ENCODE data around the gene SDK1.

Gene SDK1

GRCh38 chr7:3911685-3912084 lies 610.6 kb downstream of the SDK1 start:
- no peak overlapping the region for H3K9ac ChIP-seq (ENCODE audit: low read depth, low read length)

GRCh38 chr7:3912291-3912690 lies 611.2 kb downstream of the SDK1 start:
- Histone ChIP-seq H3K9ac (ENCODE audit: low read depth, low read length) (no peak overlapping the region), H3K4me3 (ENCODE audit: low read depth in 1 of 2, low read length in 2 of 2) (no peak overlapping the region), H3K4me2 (ENCODE audit: insufficient read depth, low read length) (no peak overlapping the region), H3K4me1 (ENCODE audit: insufficient read depth, low read length) (no peaks in the 10 kb centered on the region), H2AFZ (ENCODE audit: low read depth, low read length) (no peak overlapping the region), H3K79me2 (ENCODE audit: insufficient read depth, low read length) (no peaks in the 10 kb centered on the region), H3K36me3 (ENCODE audit: insufficient read depth, low read length) (no peaks in the 10 kb centered on the region), H3K27me3 (ENCODE audit: insufficient read depth, low read length, poor library complexity) (peaks cover 4% of the 10 kb centered on the region), H3K9me3 (ENCODE audit: insufficient read depth, low read length, severe bottlenecking) (no peaks in the 10 kb centered on the region), H3K27ac (ENCODE audit: low read length) (no peak overlapping the region), H4K20me1 (ENCODE audit: insufficient read depth, low read length) (no peaks in the 10 kb centered on the region)
- DNase-seq (no peak), ATAC-seq (ENCODE audit: insufficient read depth, low read depth) (no peak)
- TF ChIP-seq EZH2 (IDR thresholded peaks at IDR 0.05; ENCODE audit: borderline replicate concordance, low read depth, low read length, severe bottlenecking) = no peak
- TF ChIP-seq CTCF (IDR thresholded peaks at IDR 0.05; ENCODE audit: borderline replicate concordance, extremely low read depth, low read length, poor library complexity, severe bottlenecking) = no peak

More at GRCh38 chr7:3911685-3912084, 610.6 kb downstream of the SDK1 start:
- H4K20me1 ChIP-seq (ENCODE audit: insufficient read depth, low read length) = no peaks in the 10 kb centered on the region
- no peak overlapping the region for H2AFZ ChIP-seq (ENCODE audit: low read depth, low read length)
- no peak overlapping the region for H3K4me2 ChIP-seq (ENCODE audit: insufficient read depth, low read length)
- no peak for ATAC-seq (ENCODE audit: insufficient read depth, low read depth)
- H3K4me1 ChIP-seq (ENCODE audit: insufficient read depth, low read length) = no peaks in the 10 kb centered on the region
- H3K79me2 ChIP-seq (ENCODE audit: insufficient read depth, low read length) = no peaks in the 10 kb centered on the region
- TF ChIP-seq CTCF (IDR thresholded peaks at IDR 0.05; ENCODE audit: borderline replicate concordance, extremely low read depth, low read length, poor library complexity, severe bottlenecking) (no peak), EZH2 (IDR thresholded peaks at IDR 0.05; ENCODE audit: borderline replicate concordance, low read depth, low read length, severe bottlenecking) (no peak)
- peaks cover 4% of the 10 kb centered on the region for H3K27me3 ChIP-seq (ENCODE audit: insufficient read depth, low read length, poor library complexity)
- no peak for DNase-seq
- H3K36me3 ChIP-seq (ENCODE audit: insufficient read depth, low read length) = no peaks in the 10 kb centered on the region
- no peak overlapping the region for H3K4me3 ChIP-seq (ENCODE audit: low read depth in 1 of 2, low read length in 2 of 2)
- H3K9me3 ChIP-seq (ENCODE audit: insufficient read depth, low read length, severe bottlenecking) = no peaks in the 10 kb centered on the region
- H3K27ac ChIP-seq (ENCODE audit: low read length) = no peak overlapping the region

GRCh38 chr7:3914051-3914775 lies 613.2 kb downstream of the SDK1 start:
- Histone ChIP-seq H3K27me3 (ENCODE audit: insufficient read depth, low read length, poor library complexity) (no peaks in the 10 kb centered on the region), H3K9me3 (ENCODE audit: insufficient read depth, low read length, severe bottlenecking) (no peaks in the 10 kb centered on the region), H3K9ac (ENCODE audit: low read depth, low read length) (no peak overlapping the region), H4K20me1 (ENCODE audit: insufficient read depth, low read length) (no peaks in the 10 kb centered on the region), H3K4me1 (ENCODE audit: insufficient read depth, low read length) (no peaks in the 10 kb centered on the region), H3K36me3 (ENCODE audit: insufficient read depth, low read length) (no peaks in the 10 kb centered on the region), H3K27ac (ENCODE audit: low read length) (no peak overlapping the region), H3K4me2 (ENCODE audit: insufficient read depth, low read length) (no peak overlapping the region), H3K4me3 (ENCODE audit: low read depth in 1 of 2, low read length in 2 of 2) (no peak overlapping the region), H3K79me2 (ENCODE audit: insufficient read depth, low read length) (no peaks in the 10 kb centered on the region), H2AFZ (ENCODE audit: low read depth, low read length) (no peak overlapping the region)
- TF ChIP-seq CTCF (IDR thresholded peaks at IDR 0.05; ENCODE audit: borderline replicate concordance, extremely low read depth, low read length, poor library complexity, severe bottlenecking) (no peak), EZH2 (IDR thresholded peaks at IDR 0.05; ENCODE audit: borderline replicate concordance, low read depth, low read length, severe bottlenecking) (no peak)
- ATAC-seq (ENCODE audit: insufficient read depth, low read depth) (no peak), DNase-seq (no peak)
